Left renal cortex interstitium (tissue), 4 donors: ENCODE data around the gene SH3RF1. TPM values are rescaled to one million over a fixed set of nuclear protein-coding genes. Genes with fewer than 3 reads are reported as not detected.

Experiments
- DNase-seq, 4 donors: peaks; one replicate each; pipeline ENCODE4 v3.0.0-alpha.2; 2013; ENCODE audit warnings: low read depth in 4 of 4, low spot score in 2 of 4, missing footprints in 1 of 4
- polyA plus RNA-seq, 4 donors: library from polyadenylated mRNA; unstranded; fragments of 120-200 nt; gene quantifications; one replicate each; pipeline ENCODE4 v1.2.1, GENCODE V29; 2013; ENCODE audit not compliant: insufficient read length in 4 of 4

Gene SH3RF1
- polyA plus RNA-seq, 4 donors: 27.6 to 35.9 (median 28.7) TPM

GRCh38 chr4:169253113-169253671 is 17.6 kb downstream of the SH3RF1 start:
- no peak for DNase-seq

GRCh38 chr4:169252339-169253112 is 18.2 kb downstream of the SH3RF1 start:
- no peak for DNase-seq

GRCh38 chr4:169251291-169252235 is 19.2 kb downstream of the SH3RF1 start:
- DNase-seq: peak in 1 of 4 donors; percentile 42

- DNase-seq: no peak
Observed at GRCh38 chr4:169250796-169251195, 20.0 kb downstream of the SH3RF1 start.

GRCh38 chr4:169249999-169250398 is 20.8 kb downstream of the SH3RF1 start:
- DNase-seq: no peak

- no peak for DNase-seq
Observed at GRCh38 chr4:169249214-169249973, 21.4 kb downstream of the SH3RF1 start.

- no peak for DNase-seq
Observed at GRCh38 chr4:169248645-169249044, 22.1 kb downstream of the SH3RF1 start.

- no peak for DNase-seq
Observed at GRCh38 chr4:169246957-169247396, 23.8 kb downstream of the SH3RF1 start.

GRCh38 chr4:169246279-169246678 is 24.5 kb downstream of the SH3RF1 start:
- DNase-seq: no peak

GRCh38 chr4:169245061-169245460 is 25.7 kb downstream of the SH3RF1 start:
- no peak for DNase-seq

GRCh38 chr4:169243825-169244609 is 26.7 kb downstream of the SH3RF1 start:
- DNase-seq: no peak

GRCh38 chr4:169241464-169241863 is 29.3 kb downstream of the SH3RF1 start:
- DNase-seq: no peak

GRCh38 chr4:169239221-169239905 is 31.4 kb downstream of the SH3RF1 start:
- DNase-seq: no peak

GRCh38 chr4:169238445-169238844 is 32.3 kb downstream of the SH3RF1 start:
- DNase-seq: no peak

GRCh38 chr4:169236873-169237626 is 33.7 kb downstream of the SH3RF1 start:
- DNase-seq: no peak

- no peak for DNase-seq
Observed at GRCh38 chr4:169236078-169236477, 34.7 kb downstream of the SH3RF1 start.

GRCh38 chr4:169234137-169234855 is 36.5 kb downstream of the SH3RF1 start:
- no peak for DNase-seq

GRCh38 chr4:169233691-169234090 is 37.1 kb downstream of the SH3RF1 start:
- DNase-seq: no peak
